MM.1S (cell line): ENCODE results near the gene IL24.

Experiments
- DNase-seq: peaks from one replicate; pipeline ENCODE4 v3.0.0-alpha.2; 2015
- H2AFZ ChIP-seq: fragments of 300-600 bp; sonication (generic); 2 replicates; pipeline ENCODE4 v1.6.0; 2016; ENCODE audit warnings: antibody characterized with exemption, low read length
- H3F3A ChIP-seq: fragments of 300-600 bp; sonication (generic); 2 replicates; pipeline ENCODE4 v1.6.1; 2016; ENCODE audit warnings: mild to moderate bottlenecking, antibody characterized with exemption, low read length, moderate library complexity, mixed read lengths; ENCODE audit not compliant: insufficient read depth
- H3K27ac ChIP-seq: fragments of 300-600 bp; sonication (generic); 2 replicates; pipeline ENCODE4 v1.5.1; 2016; ENCODE audit warnings: mild to moderate bottlenecking, low read length
- H3K27me3 ChIP-seq: fragments of 300-600 bp; sonication (generic); replicated peaks from 2 replicates; pipeline ENCODE4 v1.6.0; 2016; ENCODE audit warnings: low read length; ENCODE audit not compliant: insufficient read depth
- H3K36me3 ChIP-seq: fragments of 300-600 bp; sonication (generic); replicated peaks from 2 replicates; pipeline ENCODE4 v1.6.1; 2016; ENCODE audit warnings: mild to moderate bottlenecking, low read length, mixed read lengths; ENCODE audit not compliant: insufficient read depth
- H3K4me1 ChIP-seq: fragments of 300-600 bp; sonication (generic); 2 replicates; pipeline ENCODE4 v1.6.1; 2016; ENCODE audit warnings: low read length, mixed read lengths
- H3K4me2 ChIP-seq: fragments of 300-600 bp; sonication (generic); 2 replicates; pipeline ENCODE4 v1.6.0; 2016; ENCODE audit warnings: low read depth, low read length
- H3K4me3 ChIP-seq: fragments of 300-600 bp; sonication (generic); 2 replicates; pipeline ENCODE4 v1.5.1; 2016; ENCODE audit warnings: low read length, mixed read lengths
- H3K79me2 ChIP-seq: fragments of 300-600 bp; sonication (generic); 2 replicates; pipeline ENCODE4 v1.6.1; 2016; ENCODE audit warnings: mixed run types, low read length, mixed read lengths
- H3K9ac ChIP-seq: fragments of 300-600 bp; sonication (generic); 2 replicates; pipeline ENCODE4 v1.6.1; 2016; ENCODE audit warnings: low read length, mixed read lengths
- H3K9me2 ChIP-seq: fragments of 300-600 bp; sonication (generic); replicated peaks from 2 replicates; pipeline ENCODE4 v1.6.1; 2016; ENCODE audit warnings: mild to moderate bottlenecking, low read length, mixed read lengths; ENCODE audit not compliant: insufficient read depth
- H3K9me3 ChIP-seq: fragments of 300-600 bp; sonication (generic); replicated peaks from 2 replicates; pipeline ENCODE4 v1.6.1; 2016; ENCODE audit warnings: mild to moderate bottlenecking, low read length, mixed read lengths; ENCODE audit not compliant: insufficient read depth
- H4K20me1 ChIP-seq: fragments of 300-600 bp; sonication (generic); 2 replicates; pipeline ENCODE4 v1.6.1; 2016; ENCODE audit warnings: mild to moderate bottlenecking, low read length, moderate library complexity, mixed read lengths; ENCODE audit not compliant: insufficient read depth
- CTCF ChIP-seq: fragments of 300-600 bp; sonication (generic); IDR thresholded peaks from 2 replicates; pipeline ENCODE4 v1.5.1; 2016; ENCODE audit warnings: antibody characterized with exemption, low read length, mixed read lengths
- EZH2 ChIP-seq: fragments of 300-600 bp; sonication (generic); optimal IDR thresholded peaks from 2 replicates; pipeline ENCODE3; 2017; ENCODE audit warnings: low read depth, mild to moderate bottlenecking, antibody characterized with exemption, low read length, mixed read lengths
- EZH2phosphoT487 ChIP-seq: fragments of 300-600 bp; sonication (generic); IDR thresholded peaks from 2 replicates; pipeline ENCODE4 v1.6.1; 2018; ENCODE audit warnings: antibody characterized with exemption, low read length

IL24 gene

GRCh38 chr1:206915030-206915735 lies 17.9 kb downstream of the IL24 start:
- H3K9ac ChIP-seq: no peak overlapping the region
- H3K79me2 ChIP-seq: peaks cover 74% of the 10 kb centered on the region
- peaks cover 9% of the 10 kb centered on the region for H3F3A ChIP-seq
- no peaks in the 10 kb centered on the region for H4K20me1 ChIP-seq
- no peak for DNase-seq
- no peaks in the 10 kb centered on the region for H3K9me3 ChIP-seq
- peaks cover 5% of the 10 kb centered on the region; the same call in 1 of the 2 replicates for H3K36me3 ChIP-seq
- no peaks in the 10 kb centered on the region for H3K9me2 ChIP-seq
- no peak overlapping the region for H3K4me3 ChIP-seq
- peaks cover 26% of the 10 kb centered on the region for H3K4me1 ChIP-seq
- no peak for TF ChIP-seq EZH2phosphoT487
- TF ChIP-seq EZH2: no peak
- no peak for TF ChIP-seq CTCF
- H2AFZ ChIP-seq: no peak overlapping the region
- H3K27me3 ChIP-seq: no peaks in the 10 kb centered on the region
- no peak overlapping the region for H3K4me2 ChIP-seq
- H3K27ac ChIP-seq: no peak overlapping the region

- no peak overlapping the region for H3K27ac ChIP-seq
- peaks cover 36% of the 10 kb centered on the region for H3K4me1 ChIP-seq
- H3K4me3 ChIP-seq: no peak overlapping the region
- no peak overlapping the region for H3K9ac ChIP-seq
- peaks cover 9% of the 10 kb centered on the region for H3F3A ChIP-seq
- peaks cover 77% of the 10 kb centered on the region for H3K79me2 ChIP-seq
- H3K36me3 ChIP-seq: peaks cover 5% of the 10 kb centered on the region; the same call in 1 of the 2 replicates
- no peak for DNase-seq
- no peak overlapping the region for H2AFZ ChIP-seq
- no peaks in the 10 kb centered on the region for H3K9me2 ChIP-seq
- H3K9me3 ChIP-seq: no peaks in the 10 kb centered on the region
- no peak overlapping the region for H3K4me2 ChIP-seq
- H4K20me1 ChIP-seq: no peaks in the 10 kb centered on the region
- no peaks in the 10 kb centered on the region for H3K27me3 ChIP-seq
- TF ChIP-seq EZH2phosphoT487 (no peak), EZH2 (no peak), CTCF (no peak)
These were observed 18.9 kb downstream of the IL24 start for GRCh38 chr1:206916000-206916709.

- Histone ChIP-seq H3K79me2 (peaks cover 75% of the 10 kb centered on the region), H3K4me3 (no peak overlapping the region), H3K36me3 (no peaks in the 10 kb centered on the region), H3K27ac (no peak overlapping the region), H3F3A (peaks cover 22% of the 10 kb centered on the region), H4K20me1 (no peaks in the 10 kb centered on the region), H3K4me2 (peak overlapping the region; percentile 10), H2AFZ (no peak overlapping the region), H3K27me3 (no peaks in the 10 kb centered on the region), H3K4me1 (peaks cover 46% of the 10 kb centered on the region), H3K9ac (no peak overlapping the region), H3K9me2 (no peaks in the 10 kb centered on the region), H3K9me3 (no peaks in the 10 kb centered on the region)
- DNase-seq: no peak
- no peak for TF ChIP-seq EZH2phosphoT487
- TF ChIP-seq CTCF: no peak
- no peak for TF ChIP-seq EZH2
These were observed 20.8 kb downstream of the IL24 start for GRCh38 chr1:206918076-206918475.
